H1 (cell line): ENCODE results near the gene OR7D4.

Source experiments
- CTCF ChIP-seq, 3 experiments: IDR thresholded peaks; 1 replicate in 2 of 3; 2 replicates in 1 of 3; pipeline versions ENCODE4 v1.5.1 to v1.6.1; 2011; ENCODE audit warnings: low read length in 3 of 3, mild to moderate bottlenecking in 3 of 3, inconsistent platforms in 2 of 3, low read depth in 1 of 3, moderate library complexity in 1 of 3; ENCODE audit not compliant: insufficient read depth in 1 of 3; ENCODE audit errors: control extremely low read depth in 1 of 3
- EGR1 ChIP-seq: IDR thresholded peaks from 2 replicates; pipeline ENCODE4 v1.6.1; 2011; ENCODE audit warnings: low read depth, low read length, borderline replicate concordance
- EZH2 ChIP-seq: fragments of 200-600 bp; sonication (generic); IDR thresholded peaks from 2 replicates; pipeline ENCODE4 v1.7.1; 2012; ENCODE audit warnings: low read depth, mild to moderate bottlenecking, moderate library complexity, low read length, inconsistent platforms; ENCODE audit not compliant: severe bottlenecking
- GABPA ChIP-seq: IDR thresholded peaks from 2 replicates; pipeline ENCODE4 v1.6.1; 2011; ENCODE audit warnings: mild to moderate bottlenecking, low read length, moderate library complexity, borderline replicate concordance; ENCODE audit not compliant: insufficient read depth
- HDAC2 ChIP-seq, 2 experiments: fragments of 300-600 bp in 1 of 2; sonication (generic) in 1 of 2; IDR thresholded peaks; 2 replicates each; pipeline ENCODE4 v1.6.1; 2011 to 2012; ENCODE audit warnings: low read depth in 2 of 2, low read length in 2 of 2, mild to moderate bottlenecking in 2 of 2, moderate library complexity in 2 of 2, borderline replicate concordance in 1 of 2, inconsistent platforms in 1 of 2
- JUN ChIP-seq: IDR thresholded peaks from 2 replicates; pipeline ENCODE4 v1.6.1; 2011; ENCODE audit warnings: low read depth, mild to moderate bottlenecking, improper control_type of control experiment, low read length
- JUND ChIP-seq: IDR thresholded peaks from 2 replicates; pipeline ENCODE4 v1.6.1; 2011; ENCODE audit warnings: mild to moderate bottlenecking, improper control_type of control experiment, low read length
- POLR2A ChIP-seq, 2 experiments: IDR thresholded peaks; 1 replicate in 1 of 2; 2 replicates in 1 of 2; pipeline ENCODE4 v1.6.1; 2011; ENCODE audit warnings: low read depth in 2 of 2, low read length in 2 of 2, mild to moderate bottlenecking in 2 of 2; ENCODE audit errors: control extremely low read depth in 1 of 2
- POLR2AphosphoS5 ChIP-seq: IDR thresholded peaks from 2 replicates; pipeline ENCODE4 v1.6.1; 2011; ENCODE audit warnings: low read depth, low read length
- RNF2 ChIP-seq: fragments of 200-900, 300-1000 bp; sonication (generic); IDR thresholded peaks from 2 replicates; pipeline ENCODE4 v1.7.1; 2016; ENCODE audit warnings: borderline replicate concordance, low read depth, mild to moderate bottlenecking, antibody characterized with exemption, low read length; ENCODE audit not compliant: poor library complexity, severe bottlenecking; ENCODE audit errors: missing control alignments
- SAP30 ChIP-seq: fragments of 300-600 bp; sonication (generic); IDR thresholded peaks from 2 replicates; pipeline ENCODE4 v1.7.1; 2012; ENCODE audit warnings: low read length, moderate library complexity, mild to moderate bottlenecking, inconsistent platforms; ENCODE audit not compliant: insufficient read depth, insufficient replicate concordance
- SIN3A ChIP-seq, 2 experiments: IDR thresholded peaks in 1 of 2; conservative IDR thresholded peaks in 1 of 2; 2 replicates each; pipeline ENCODE4 v1.6.1; 2011 to 2012; ENCODE audit warnings: low read length in 2 of 2, improper control_type of control experiment in 1 of 2, low read depth in 1 of 2, mild to moderate bottlenecking in 1 of 2
- SRF ChIP-seq: IDR thresholded peaks from 2 replicates; pipeline ENCODE4 v1.6.1; 2011; ENCODE audit warnings: mild to moderate bottlenecking, low read depth, low read length, moderate library complexity
- TAF1 ChIP-seq: IDR thresholded peaks from 2 replicates; pipeline ENCODE4 v1.6.1; 2011; ENCODE audit warnings: mild to moderate bottlenecking, low read depth, low read length

- TF ChIP-seq SIN3A (conservative IDR thresholded peaks at IDR 0.05 in 1 of 2, IDR thresholded peaks at IDR 0.05 in 1 of 2; ENCODE audit: low read depth in 1 of 2, low read length in 2 of 2) (no peak), CTCF (IDR thresholded peaks at IDR 0.05; ENCODE audit: control extremely low read depth in 1 of 3, insufficient read depth in 1 of 3, low read depth in 1 of 3, low read length in 3 of 3) (no peak), RNF2 (no peak), TAF1 (no peak), POLR2A (IDR thresholded peaks at IDR 0.05; ENCODE audit: control extremely low read depth in 1 of 2, low read depth in 2 of 2, low read length in 2 of 2) (no peak), EZH2 (no peak), EGR1 (no peak), SAP30 (no peak), HDAC2 (IDR thresholded peaks at IDR 0.05; ENCODE audit: borderline replicate concordance in 1 of 2, low read depth in 2 of 2, low read length in 2 of 2) (no peak), GABPA (no peak), POLR2AphosphoS5 (no peak), SRF (no peak), JUN (no peak), JUND (no peak)
Measured at GRCh38 chr19:9166846-9167245, 52.5 kb downstream of the OR7D4 start.
